ENCODE data around the gene ADAMTS2. TPM values are rescaled to one million over a fixed set of nuclear protein-coding genes. Genes with fewer than 3 reads are reported as not detected.

Gene ADAMTS2
- total RNA-seq, 1 donor from 2014 or later: 18.8 TPM

DNA sequence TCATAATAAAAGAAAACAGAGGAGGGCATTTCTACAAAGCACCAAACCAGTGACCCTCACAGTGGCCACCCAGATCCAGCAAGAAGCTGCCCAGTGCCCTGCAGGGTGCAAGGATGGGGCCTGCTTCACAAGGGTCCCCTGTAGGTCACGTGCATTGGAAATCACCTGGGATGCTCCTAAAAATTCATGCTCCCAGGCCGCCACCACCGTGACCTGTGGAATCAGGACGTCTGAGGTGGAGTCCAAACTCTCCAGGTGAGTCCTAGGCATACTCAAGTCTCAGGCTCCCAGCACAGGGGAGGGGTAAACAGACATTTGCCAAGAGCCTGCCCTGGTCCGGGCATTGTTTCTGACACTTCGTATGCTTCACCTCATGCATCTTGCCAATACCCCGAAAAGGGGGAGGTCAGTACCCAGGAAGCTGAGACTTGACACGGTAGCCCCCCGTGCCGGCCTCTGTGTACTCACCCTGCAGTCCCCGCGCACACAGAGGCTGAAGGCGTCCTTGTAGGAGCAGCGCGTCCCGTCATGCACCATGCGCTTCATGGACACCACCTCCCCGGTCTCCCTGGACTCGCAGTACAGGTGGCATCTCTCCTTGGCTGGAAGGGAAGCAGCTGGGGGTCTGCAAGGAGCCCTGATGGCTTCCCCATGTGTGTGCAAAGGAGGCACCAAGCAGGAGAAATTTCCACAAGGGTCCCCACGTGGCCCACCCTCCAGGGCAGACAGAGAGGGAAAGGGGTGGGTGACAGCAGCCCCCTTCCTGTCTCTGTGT, 209.6 kb downstream of the ADAMTS2 start:
- Histone ChIP-seq H3K36me3 (ENCODE audit: insufficient read depth, low read length) (no peaks in the 10 kb centered on the region), H2AFZ (ENCODE audit: low read depth, low read length) (no peak overlapping the region), H3K79me2 (ENCODE audit: insufficient read depth, low read length) (no peaks in the 10 kb centered on the region), H3K9me3 (ENCODE audit: insufficient read depth, low read depth, low read length) (peaks cover 5% of the 10 kb centered on the region), H3K9ac (ENCODE audit: low read length) (no peak overlapping the region), H3K4me3 (ENCODE audit: insufficient read depth, low read depth, low read length) (no peak overlapping the region), H4K20me1 (ENCODE audit: insufficient read depth, low read length) (no peaks in the 10 kb centered on the region), H3K4me2 (ENCODE audit: low read length) (no peak overlapping the region), H3K4me1 (ENCODE audit: insufficient read depth, low read length) (no peaks in the 10 kb centered on the region), H3K27ac (ENCODE audit: low read depth, low read length) (no peak overlapping the region), H3K27me3 (ENCODE audit: insufficient read depth, low read length) (no peaks in the 10 kb centered on the region)
- Mint-ChIP-seq H3K4me1 (ENCODE audit: low read depth, unreplicated experiment) (peaks cover 3% of the 10 kb centered on the region), H3K27ac (ENCODE audit: unreplicated experiment) (no peak overlapping the region), H3K9me3 (ENCODE audit: unreplicated experiment) (no peaks in the 10 kb centered on the region), H3K4me3 (ENCODE audit: unreplicated experiment) (no peak overlapping the region), H3K27me3 (ENCODE audit: low read depth, unreplicated experiment) (no peaks in the 10 kb centered on the region), H3K36me3 (ENCODE audit: low read depth, unreplicated experiment) (peaks cover 9% of the 10 kb centered on the region)
- DNase-seq (ENCODE audit: low read depth) (no peak), FAIRE-seq (no peak)
- TF ChIP-seq, protein P1, sequence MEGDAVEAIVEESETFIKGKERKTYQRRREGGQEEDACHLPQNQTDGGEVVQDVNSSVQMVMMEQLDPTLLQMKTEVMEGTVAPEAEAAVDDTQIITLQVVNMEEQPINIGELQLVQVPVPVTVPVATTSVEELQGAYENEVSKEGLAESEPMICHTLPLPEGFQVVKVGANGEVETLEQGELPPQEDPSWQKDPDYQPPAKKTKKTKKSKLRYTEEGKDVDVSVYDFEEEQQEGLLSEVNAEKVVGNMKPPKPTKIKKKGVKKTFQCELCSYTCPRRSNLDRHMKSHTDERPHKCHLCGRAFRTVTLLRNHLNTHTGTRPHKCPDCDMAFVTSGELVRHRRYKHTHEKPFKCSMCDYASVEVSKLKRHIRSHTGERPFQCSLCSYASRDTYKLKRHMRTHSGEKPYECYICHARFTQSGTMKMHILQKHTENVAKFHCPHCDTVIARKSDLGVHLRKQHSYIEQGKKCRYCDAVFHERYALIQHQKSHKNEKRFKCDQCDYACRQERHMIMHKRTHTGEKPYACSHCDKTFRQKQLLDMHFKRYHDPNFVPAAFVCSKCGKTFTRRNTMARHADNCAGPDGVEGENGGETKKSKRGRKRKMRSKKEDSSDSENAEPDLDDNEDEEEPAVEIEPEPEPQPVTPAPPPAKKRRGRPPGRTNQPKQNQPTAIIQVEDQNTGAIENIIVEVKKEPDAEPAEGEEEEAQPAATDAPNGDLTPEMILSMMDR (IDR thresholded peaks at IDR 0.05; ENCODE audit: insufficient read depth, low read depth, low read length): no peak
- no peak for TF ChIP-seq EZH2 (IDR thresholded peaks at IDR 0.05; ENCODE audit: insufficient read depth, low read length)

DNA sequence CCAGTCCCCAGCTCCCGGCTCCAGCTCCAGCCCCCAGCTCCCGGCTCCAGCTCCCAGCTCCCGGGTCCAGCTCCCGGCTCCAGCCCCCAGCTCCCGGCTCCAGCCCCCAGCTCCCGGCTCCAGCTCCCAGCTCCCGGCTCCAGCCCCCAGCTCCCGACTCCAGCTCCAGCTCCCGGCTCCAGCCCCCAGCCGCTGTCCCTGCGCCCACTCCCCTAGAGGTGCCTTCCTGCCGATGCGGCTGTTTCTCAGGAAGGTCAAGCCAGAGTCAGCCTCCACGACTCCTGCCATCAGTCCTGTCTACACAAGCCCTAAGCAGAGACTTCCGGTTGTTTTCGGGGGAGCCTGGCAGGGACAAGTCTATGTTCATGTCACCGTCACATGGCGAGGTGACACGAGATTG, 210.3 kb downstream of the ADAMTS2 start:
- no peak overlapping the region for H3K4me3 ChIP-seq (ENCODE audit: insufficient read depth, low read depth, low read length)
- no peak overlapping the region for H3K4me3 Mint-ChIP-seq (ENCODE audit: unreplicated experiment)
- H3K9me3 Mint-ChIP-seq (ENCODE audit: unreplicated experiment): no peaks in the 10 kb centered on the region
- H4K20me1 ChIP-seq (ENCODE audit: insufficient read depth, low read length): no peaks in the 10 kb centered on the region
- H3K9me3 ChIP-seq (ENCODE audit: insufficient read depth, low read depth, low read length): peaks cover 5% of the 10 kb centered on the region
- no peaks in the 10 kb centered on the region for H3K79me2 ChIP-seq (ENCODE audit: insufficient read depth, low read length)
- H3K27ac Mint-ChIP-seq (ENCODE audit: unreplicated experiment): no peak overlapping the region
- no peak overlapping the region for H2AFZ ChIP-seq (ENCODE audit: low read depth, low read length)
- H3K4me1 ChIP-seq (ENCODE audit: insufficient read depth, low read length): no peaks in the 10 kb centered on the region
- no peak overlapping the region for H3K9ac ChIP-seq (ENCODE audit: low read length)
- no peaks in the 10 kb centered on the region for H3K27me3 ChIP-seq (ENCODE audit: insufficient read depth, low read length)
- DNase-seq (ENCODE audit: low read depth) (no peak), FAIRE-seq (no peak)
- H3K4me2 ChIP-seq (ENCODE audit: low read length): no peak overlapping the region
- no peaks in the 10 kb centered on the region for H3K27me3 Mint-ChIP-seq (ENCODE audit: low read depth, unreplicated experiment)
- H3K27ac ChIP-seq (ENCODE audit: low read depth, low read length): no peak overlapping the region
- TF ChIP-seq EZH2 (IDR thresholded peaks at IDR 0.05; ENCODE audit: insufficient read depth, low read length): no peak
- TF ChIP-seq, protein P1 (IDR thresholded peaks at IDR 0.05; ENCODE audit: insufficient read depth, low read depth, low read length): no peak
- peaks cover 3% of the 10 kb centered on the region for H3K4me1 Mint-ChIP-seq (ENCODE audit: low read depth, unreplicated experiment)
- H3K36me3 ChIP-seq (ENCODE audit: insufficient read depth, low read length): no peaks in the 10 kb centered on the region
- peaks cover 9% of the 10 kb centered on the region for H3K36me3 Mint-ChIP-seq (ENCODE audit: low read depth, unreplicated experiment)

DNA sequence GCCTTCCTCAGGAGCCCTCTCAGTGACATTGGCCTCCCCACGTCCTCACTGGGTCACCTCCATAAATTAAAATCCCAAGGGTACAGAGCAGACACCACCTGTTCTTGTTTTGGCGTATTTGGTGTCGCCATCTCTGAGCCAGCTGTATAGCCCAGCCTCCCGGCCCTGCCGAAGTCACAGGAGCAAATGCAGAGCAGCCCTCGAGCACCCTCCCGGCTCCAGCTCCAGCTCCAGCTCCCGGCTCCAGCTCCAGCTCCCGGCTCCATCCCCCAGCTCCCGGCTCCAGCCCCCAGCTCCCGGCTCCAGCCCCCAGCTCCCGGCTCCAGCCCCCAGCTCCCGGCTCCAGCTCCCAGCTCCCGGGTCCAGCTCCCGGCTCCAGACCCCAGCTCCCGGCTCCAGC, 210.8 kb downstream of the ADAMTS2 start:
- Histone ChIP-seq H3K36me3 (ENCODE audit: insufficient read depth, low read length) (no peaks in the 10 kb centered on the region), H3K9ac (ENCODE audit: low read length) (no peak overlapping the region), H3K4me3 (ENCODE audit: insufficient read depth, low read depth, low read length) (no peak overlapping the region), H3K4me2 (ENCODE audit: low read length) (no peak overlapping the region), H3K9me3 (ENCODE audit: insufficient read depth, low read depth, low read length) (peaks cover 5% of the 10 kb centered on the region), H2AFZ (ENCODE audit: low read depth, low read length) (no peak overlapping the region), H3K27me3 (ENCODE audit: insufficient read depth, low read length) (no peaks in the 10 kb centered on the region), H3K27ac (ENCODE audit: low read depth, low read length) (no peak overlapping the region), H3K4me1 (ENCODE audit: insufficient read depth, low read length) (no peaks in the 10 kb centered on the region), H4K20me1 (ENCODE audit: insufficient read depth, low read length) (no peaks in the 10 kb centered on the region), H3K79me2 (ENCODE audit: insufficient read depth, low read length) (no peaks in the 10 kb centered on the region)
- FAIRE-seq (no peak), DNase-seq (ENCODE audit: low read depth) (no peak)
- Mint-ChIP-seq H3K27ac (ENCODE audit: unreplicated experiment) (no peak overlapping the region), H3K27me3 (ENCODE audit: low read depth, unreplicated experiment) (no peaks in the 10 kb centered on the region), H3K9me3 (ENCODE audit: unreplicated experiment) (no peaks in the 10 kb centered on the region), H3K36me3 (ENCODE audit: low read depth, unreplicated experiment) (peaks cover 9% of the 10 kb centered on the region), H3K4me3 (ENCODE audit: unreplicated experiment) (no peak overlapping the region), H3K4me1 (ENCODE audit: low read depth, unreplicated experiment) (peaks cover 3% of the 10 kb centered on the region)
- TF ChIP-seq, protein P1 (IDR thresholded peaks at IDR 0.05; ENCODE audit: insufficient read depth, low read depth, low read length): no peak
- no peak for TF ChIP-seq EZH2 (IDR thresholded peaks at IDR 0.05; ENCODE audit: insufficient read depth, low read length)

Data from astrocyte (in vitro differentiated cells and primary cell).